GM10248 (cell line): ENCODE measurements around the gene DGKD.

Experiments
- CTCF ChIA-PET: fragments of 300-600 bp; sonication (Branson Sonifier 250); formaldehyde crosslinking; extraction: SDS; loops from one replicate; lab custom pipeline; 2021; ENCODE audit warnings: antibody characterized with exemption; lab: Yijun Ruan, JAX
- POLR2A ChIA-PET: fragments of 350-650 bp; sonication (Branson Sonifier 250); formaldehyde crosslinking; extraction: SDS; loops from one replicate; lab custom pipeline; 2020; ENCODE audit warnings: antibody characterized with exemption; lab: Yijun Ruan, JAX
- DNase-seq: peaks from one replicate; pipeline ENCODE4 v3.0.0; 2012; ENCODE audit errors: extremely low spot score
- TF ChIP-seq, protein P1 (sequence below): IDR thresholded peaks from 2 replicates; pipeline ENCODE4 v1.5.1; 2012; ENCODE audit warnings: mild to moderate bottlenecking, low read depth; ENCODE audit errors: extremely low read depth, missing control alignments, control extremely low read depth

The DGKD gene

DNA sequence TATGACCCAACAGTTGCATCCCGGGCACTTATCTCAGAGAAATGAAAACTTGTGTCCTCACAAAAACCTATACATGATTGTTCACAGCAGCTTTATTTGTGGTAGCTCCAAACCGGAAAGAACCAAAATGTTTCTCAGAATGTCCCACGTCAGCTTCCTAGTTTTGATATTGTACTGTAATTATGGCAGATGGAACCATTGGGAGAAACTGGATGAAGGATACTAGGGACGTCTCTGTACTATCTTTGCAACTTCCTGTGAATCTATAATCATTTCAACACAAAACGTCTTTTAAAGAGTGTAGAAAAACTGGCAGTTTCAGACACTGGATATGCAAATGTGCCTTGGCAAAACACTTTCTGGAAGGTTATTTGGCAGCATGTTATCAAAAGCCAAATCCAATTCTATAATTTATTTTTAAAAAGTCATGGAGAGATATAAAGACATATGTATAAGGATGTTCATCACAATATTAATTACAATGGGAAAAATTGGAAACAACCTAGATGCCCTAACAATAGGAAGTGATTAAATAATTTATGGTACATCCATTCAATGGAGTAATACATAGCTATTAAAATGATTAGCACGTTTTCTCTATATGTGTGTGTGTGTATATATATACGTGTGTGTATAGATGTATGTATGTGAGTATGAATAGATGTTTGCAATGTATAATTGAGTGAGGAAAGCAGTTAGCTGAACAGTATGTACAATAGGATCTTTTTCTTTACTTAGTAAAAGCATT is 36.9 kb upstream of the DGKD start:
- POLR2A ChIA-PET = no interaction called here
- CTCF ChIA-PET = interaction anchor here (1.2 to 1.9 kb wide), 3 partner anchors 8 to 36 kb away, joined by 3 to 8 read pairs (median 4); partner anchors contain the start of gene DGKD
- TF ChIP-seq, protein P1, sequence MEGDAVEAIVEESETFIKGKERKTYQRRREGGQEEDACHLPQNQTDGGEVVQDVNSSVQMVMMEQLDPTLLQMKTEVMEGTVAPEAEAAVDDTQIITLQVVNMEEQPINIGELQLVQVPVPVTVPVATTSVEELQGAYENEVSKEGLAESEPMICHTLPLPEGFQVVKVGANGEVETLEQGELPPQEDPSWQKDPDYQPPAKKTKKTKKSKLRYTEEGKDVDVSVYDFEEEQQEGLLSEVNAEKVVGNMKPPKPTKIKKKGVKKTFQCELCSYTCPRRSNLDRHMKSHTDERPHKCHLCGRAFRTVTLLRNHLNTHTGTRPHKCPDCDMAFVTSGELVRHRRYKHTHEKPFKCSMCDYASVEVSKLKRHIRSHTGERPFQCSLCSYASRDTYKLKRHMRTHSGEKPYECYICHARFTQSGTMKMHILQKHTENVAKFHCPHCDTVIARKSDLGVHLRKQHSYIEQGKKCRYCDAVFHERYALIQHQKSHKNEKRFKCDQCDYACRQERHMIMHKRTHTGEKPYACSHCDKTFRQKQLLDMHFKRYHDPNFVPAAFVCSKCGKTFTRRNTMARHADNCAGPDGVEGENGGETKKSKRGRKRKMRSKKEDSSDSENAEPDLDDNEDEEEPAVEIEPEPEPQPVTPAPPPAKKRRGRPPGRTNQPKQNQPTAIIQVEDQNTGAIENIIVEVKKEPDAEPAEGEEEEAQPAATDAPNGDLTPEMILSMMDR = no peak
- no peak for DNase-seq

DNA sequence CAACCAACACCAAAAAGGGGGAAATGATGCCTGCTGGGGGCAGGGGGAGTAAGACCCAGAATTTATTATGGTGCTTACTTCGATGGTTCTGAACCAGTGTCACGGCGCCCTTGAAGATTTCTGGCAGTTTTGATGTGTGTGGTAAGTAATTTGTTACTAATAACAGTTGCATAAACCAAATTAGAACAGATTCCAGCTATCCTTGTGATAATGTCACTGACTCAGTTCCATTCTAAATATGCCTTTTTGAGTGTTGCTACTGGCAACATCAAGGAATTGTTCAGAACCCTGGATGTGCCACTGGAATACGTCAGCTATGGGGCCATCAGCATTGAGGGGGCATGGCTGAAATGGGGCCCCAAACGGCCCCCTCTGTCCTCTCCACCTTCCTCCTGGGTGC is 35.0 kb upstream of the DGKD start:
- DNase-seq = no peak
- TF ChIP-seq, protein P1 = no peak
- POLR2A ChIA-PET = no interaction called here
- CTCF ChIA-PET = interaction anchor here (1.2 to 1.5 kb wide), 2 partner anchors 16 to 25 kb away, joined by 3 to 4 read pairs; no protein-coding TSS in a partner anchor

DNA sequence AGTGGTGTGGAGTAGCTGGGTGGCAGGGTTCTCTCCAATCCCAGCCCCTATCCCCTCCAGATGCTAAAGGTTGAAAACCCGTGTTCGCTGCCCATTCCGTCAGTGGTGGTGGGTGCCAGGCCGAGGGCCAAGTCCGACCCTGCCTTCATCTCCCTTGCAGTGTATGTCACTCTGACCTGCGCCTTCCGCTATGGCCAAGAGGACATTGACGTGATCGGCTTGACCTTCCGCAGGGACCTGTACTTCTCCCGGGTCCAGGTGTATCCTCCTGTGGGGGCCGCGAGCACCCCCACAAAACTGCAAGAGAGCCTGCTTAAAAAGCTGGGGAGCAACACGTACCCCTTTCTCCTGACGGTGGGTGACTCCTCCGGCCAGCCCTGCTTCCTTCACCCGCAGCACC is 33.8 kb upstream of the DGKD start:
- ChIA-PET POLR2A (no interaction called here), CTCF (interaction anchor here (1.1 to 1.8 kb wide), 4 partner anchors 11 to 33 kb away, joined by 4 to 11 read pairs (median 4); no protein-coding TSS in a partner anchor)
- DNase-seq = no peak
- TF ChIP-seq, protein P1 = no peak

DNA sequence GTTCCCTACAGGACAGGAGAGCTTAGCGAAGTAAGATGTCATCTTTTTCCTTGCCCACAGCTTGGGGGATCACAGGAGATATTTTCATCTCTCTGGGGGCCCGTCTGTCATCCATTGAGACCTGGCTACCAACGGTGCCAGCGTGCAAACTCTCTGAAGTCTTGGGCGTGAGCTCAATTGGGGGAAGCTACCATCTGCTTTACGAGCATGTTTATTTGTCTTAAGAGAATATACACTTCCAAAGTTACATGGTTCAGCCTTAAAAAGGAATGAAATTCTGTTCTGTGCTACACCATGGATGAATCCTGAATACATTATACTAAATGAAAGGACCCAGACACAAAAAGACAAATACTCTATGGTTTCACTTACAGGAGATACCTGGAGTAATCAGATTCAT is 33.1 kb upstream of the DGKD start:
- CTCF ChIA-PET = interaction anchor here (0.9 to 1.8 kb wide), 5 partner anchors 10 to 98 kb away, joined by 3 to 11 read pairs (median 5); no protein-coding TSS in a partner anchor
- TF ChIP-seq, protein P1 = no peak
- no peak for DNase-seq
- POLR2A ChIA-PET = no interaction called here

DNA sequence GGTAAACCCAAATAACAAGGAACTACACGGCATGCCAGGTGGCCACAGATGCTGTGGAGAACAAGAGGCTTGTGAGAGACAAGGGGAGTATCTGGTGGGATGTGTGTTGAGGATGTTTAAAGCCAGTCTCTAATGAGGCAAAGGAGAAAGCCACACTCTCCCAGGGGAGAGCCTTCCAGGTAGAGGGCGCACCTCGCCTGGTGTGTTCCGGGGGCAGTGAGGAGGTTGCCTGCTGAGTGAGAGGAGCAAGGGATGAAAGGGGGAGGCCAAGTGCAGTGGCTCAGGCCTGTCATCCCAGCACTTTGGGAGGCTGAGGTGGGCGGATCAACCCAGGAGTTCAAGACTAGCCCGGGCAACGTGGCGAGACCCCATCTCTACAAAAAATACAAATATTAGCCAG is 30.4 kb upstream of the DGKD start:
- no peak for DNase-seq
- TF ChIP-seq, protein P1 = no peak
- CTCF ChIA-PET = no interaction called here
- POLR2A ChIA-PET = no interaction called here

DNA sequence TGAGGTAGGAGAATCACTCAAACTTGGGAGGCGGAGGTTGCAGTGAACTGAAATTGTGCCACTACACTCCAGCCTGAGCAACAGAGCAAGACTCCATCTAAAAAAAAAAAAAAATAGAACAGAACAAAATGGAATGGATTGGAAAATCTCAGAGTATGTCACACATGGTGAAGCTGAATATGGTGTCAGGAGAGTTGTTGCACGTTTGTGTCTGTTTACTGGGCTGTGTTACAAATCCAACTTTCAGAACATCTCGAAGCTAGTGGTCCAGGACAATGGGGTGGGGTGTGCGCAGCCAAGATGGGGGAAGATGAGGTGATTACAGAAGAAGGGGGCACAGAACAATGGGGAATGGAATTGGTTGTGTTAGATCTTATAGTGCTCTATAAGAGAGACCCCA is 29.0 kb upstream of the DGKD start:
- CTCF ChIA-PET = interaction anchor here (1.2 kb wide), 1 partner anchor 8 kb away, joined by 4 read pairs; no protein-coding TSS in a partner anchor
- TF ChIP-seq, protein P1 = no peak

More for the DNA sequence above, 29.0 kb upstream of the DGKD start:
- no peak for DNase-seq
- POLR2A ChIA-PET = interaction anchor here (0.7 kb wide), 1 partner anchor 59 kb away, joined by 3 read pairs; no protein-coding TSS in a partner anchor
